HPDE6-E6E7 (cell line): ENCODE data around the gene HERC3.

Experiments
- DNase-seq: peaks from one replicate; pipeline ENCODE4 v3.0.0; 2011; ENCODE audit warnings: missing footprints; ENCODE audit errors: extremely low spot score

The HERC3 gene

DNA sequence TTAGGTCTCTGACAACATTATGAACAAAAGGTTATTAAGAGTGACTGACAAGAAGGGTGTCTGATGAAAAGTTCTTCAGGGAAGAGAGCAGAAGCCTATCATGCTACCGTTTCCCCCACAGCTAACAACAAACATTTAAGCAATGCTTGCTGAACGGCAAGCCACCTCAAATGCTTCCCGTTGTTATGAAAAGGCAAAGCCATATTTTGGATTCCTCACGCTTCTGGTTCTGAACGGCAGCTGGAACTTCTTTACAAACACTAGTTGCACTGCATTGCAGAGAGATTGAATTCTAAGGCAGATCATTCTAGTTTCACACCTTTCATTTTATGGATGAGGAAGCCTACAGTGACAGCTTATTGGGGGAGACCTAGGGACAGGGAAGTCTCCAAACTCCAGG lies 153.9 kb downstream of the HERC3 start:
- no peak for DNase-seq

- DNase-seq, result no peak
Measured at GRCh38 chr4:88747351-88747750, 155.1 kb downstream of the HERC3 start.

- DNase-seq, result no peak
Measured at GRCh38 chr4:88750369-88750768, 158.1 kb downstream of the HERC3 start.

DNA sequence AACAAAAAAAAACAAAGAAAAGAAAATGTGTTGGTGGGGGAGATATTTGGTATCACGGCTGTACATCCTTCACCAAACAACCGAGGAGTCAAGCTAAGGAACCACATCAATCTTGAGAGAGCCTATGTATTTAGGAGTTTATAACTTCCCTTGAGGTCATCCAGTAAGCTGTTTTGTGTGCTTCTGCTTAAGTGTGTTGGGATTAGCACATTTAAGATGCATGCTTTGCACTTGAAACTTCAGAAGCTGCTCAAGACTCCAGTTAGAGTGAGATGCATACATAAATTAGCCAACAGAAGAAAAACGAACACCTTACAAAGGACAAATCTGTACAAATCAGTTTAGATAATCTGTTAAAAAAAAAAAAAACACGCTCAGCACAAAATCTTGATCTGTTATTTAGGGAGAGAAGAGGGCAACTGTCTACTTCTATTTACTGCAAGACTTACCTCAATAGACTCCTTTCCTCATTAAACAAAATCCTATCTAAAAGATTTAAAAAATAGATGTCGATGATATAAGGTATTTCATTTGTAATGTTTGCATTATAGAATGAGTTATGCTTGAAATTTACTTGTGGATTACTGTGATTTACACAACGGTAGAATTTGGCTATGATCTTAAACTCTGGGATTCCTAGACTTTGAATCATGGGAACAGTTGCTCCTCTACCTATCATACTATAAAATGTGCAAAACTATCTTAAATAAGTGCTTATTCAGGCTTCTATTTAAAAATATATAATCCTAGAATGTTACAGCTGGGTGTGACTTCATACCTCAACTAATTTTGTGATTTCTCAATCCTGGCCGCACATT lies 159.2 kb downstream of the HERC3 start:
- DNase-seq, result no peak

DNA sequence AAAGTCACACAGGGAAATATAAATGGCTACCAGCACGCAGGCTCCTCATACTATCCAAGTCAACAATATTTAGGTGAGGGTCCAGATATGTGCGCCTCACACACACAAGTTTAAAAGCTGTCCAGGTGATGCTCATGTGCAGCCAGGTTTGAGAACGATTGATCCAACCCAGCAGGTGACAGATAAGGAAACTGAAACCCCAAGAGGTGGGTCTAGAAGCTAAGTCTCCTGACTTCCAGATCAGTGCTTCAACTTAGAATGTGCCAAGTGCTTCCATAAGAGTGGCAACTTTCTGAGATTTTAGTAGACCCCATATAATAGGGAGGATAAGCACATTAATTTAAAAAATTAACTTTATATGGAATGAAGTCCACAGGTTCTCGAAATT lies 159.8 kb downstream of the HERC3 start:
- DNase-seq, result no peak

DNA sequence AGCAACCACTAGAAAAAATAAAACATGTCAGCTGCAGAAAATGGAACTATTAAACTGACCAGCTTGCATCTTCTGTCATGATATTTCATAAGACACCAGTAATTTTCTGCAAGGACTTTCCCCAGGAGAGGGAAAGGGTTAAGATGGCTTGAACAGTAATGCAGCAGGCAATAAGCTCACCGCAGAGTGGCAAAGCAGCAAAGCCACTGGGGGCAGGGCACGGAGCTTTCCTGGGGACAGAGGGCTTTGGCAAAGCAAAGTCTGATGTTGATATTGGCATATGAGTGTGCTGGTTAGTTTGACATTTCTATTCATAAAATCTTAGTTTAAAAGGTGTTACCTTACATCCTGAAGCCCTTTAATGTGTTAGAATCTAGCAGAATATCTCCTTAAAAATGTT lies 160.5 kb downstream of the HERC3 start:
- no peak for DNase-seq

- no peak for DNase-seq
Measured at GRCh38 chr4:88753658-88754571, 161.6 kb downstream of the HERC3 start.

DNA sequence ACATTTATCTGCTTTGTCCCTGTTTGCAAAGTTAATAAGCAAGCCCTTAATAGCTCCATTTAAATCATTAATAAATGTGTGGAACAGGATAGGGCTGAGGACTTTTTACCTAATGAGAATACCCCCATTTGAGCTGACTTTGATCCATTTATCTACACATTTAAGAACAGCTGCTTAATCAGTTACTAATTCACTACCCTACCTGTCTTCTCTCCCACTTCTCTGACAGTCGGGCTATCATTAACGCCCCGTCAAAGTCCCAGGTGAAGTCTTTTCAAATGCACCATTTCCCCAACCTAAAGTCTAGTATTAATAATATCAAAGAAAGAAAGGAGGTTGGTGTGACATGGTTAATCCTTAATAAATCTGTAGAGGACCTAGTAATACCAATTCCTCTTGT lies 162.5 kb downstream of the HERC3 start:
- DNase-seq, result no peak

GRCh38 chr4:88755454-88755853 lies 163.2 kb downstream of the HERC3 start:
- no peak for DNase-seq

GRCh38 chr4:88756149-88756548 lies 163.9 kb downstream of the HERC3 start:
- DNase-seq, result no peak

GRCh38 chr4:88757067-88757466 lies 164.8 kb downstream of the HERC3 start:
- no peak for DNase-seq

GRCh38 chr4:88757776-88758175 lies 165.5 kb downstream of the HERC3 start:
- DNase-seq, result no peak
